ENCODE results near the gene NDUFA11. TPM values are rescaled to one million over a fixed set of nuclear protein-coding genes. Genes with fewer than 3 reads are reported as not detected.
A peak's percentile ranks its signal among the peaks of the same experiment; 100 is the strongest.

Gene NDUFA11
- total and polyA plus RNA-seq, 2 donors (not counting 1 experiment from before 2014, with no cell fraction given) = 115 to 276 TPM

- peaks cover 7% of the 10 kb centered on the region for H4K20me1 ChIP-seq (ENCODE audit: control insufficient read depth, insufficient read depth, low read length, poor library complexity, severe bottlenecking)
- Mint-ChIP-seq H3K9me3 (ENCODE audit: insufficient read depth) (no peaks in the 10 kb centered on the region), H3K4me1 (peaks cover 13% of the 10 kb centered on the region), H3K4me3 (no peak overlapping the region), H3K27ac (peak overlapping the region; percentile 55), H3K27me3 (no peaks in the 10 kb centered on the region)
- no peak overlapping the region for H3K9ac ChIP-seq (ENCODE audit: low read length)
- peaks cover 6% of the 10 kb centered on the region for H3K79me2 ChIP-seq (ENCODE audit: control insufficient read depth, insufficient read depth, low read length)
- H3K4me3 ChIP-seq (ENCODE audit: control extremely low read depth in 1 of 5, extremely low read depth in 1 of 5, insufficient read depth in 1 of 5, low read depth in 2 of 5, low read length in 4 of 5) = no peak overlapping the region
- H3K36me3 ChIP-seq (replicated peaks in 1 of 2; ENCODE audit: control extremely low read depth in 1 of 2, control insufficient read depth in 1 of 2, extremely low read depth in 1 of 2, insufficient read depth in 2 of 2, low read length in 1 of 2) = peaks cover 0 to 91% of the 10 kb centered on the region in 2 experiments
- no peaks in the 10 kb centered on the region for H3K9me3 ChIP-seq (ENCODE audit: control extremely low read depth in 1 of 3, control insufficient read depth in 2 of 3, insufficient read depth in 1 of 3, low read length in 2 of 3)
- H3K4me1 ChIP-seq (ENCODE audit: control insufficient read depth in 2 of 2, insufficient read depth in 2 of 2, low read length in 2 of 2) = peaks cover 0 to 16% of the 10 kb centered on the region in 2 donors
- H3K4me2 ChIP-seq (replicated peaks; ENCODE audit: low read depth, low read length, poor library complexity, severe bottlenecking) = no peak overlapping the region
- intact Hi-C loops (cut with micrococcal nuclease) = no loop called here
- peak; percentile 83 for ATAC-seq (ENCODE audit: low read depth)
- DNase-seq = peak; percentile 64
- 58% methylated on average over 8 of the region's 8 CpGs for WGBS (ENCODE audit: insufficient coverage)
- TF ChIP-seq EZH2 (IDR thresholded peaks at IDR 0.05; ENCODE audit: borderline replicate concordance, insufficient read depth, low read depth, low read length, poor library complexity, severe bottlenecking) = no peak
- TF ChIP-seq CTCF (IDR thresholded peaks at IDR 0.05) = no peak
- H3K27ac ChIP-seq (ENCODE audit: low read length in 2 of 2) = peak overlapping the region in 1 of 2 donors; percentile 17
- ChIA-PET CTCF (no interaction called here), POLR2A (no interaction called here)
- no peak overlapping the region for H2AFZ ChIP-seq (ENCODE audit: insufficient read depth, low read depth, low read length, poor library complexity, severe bottlenecking)
- no peaks in the 10 kb centered on the region for H3K27me3 ChIP-seq (replicated peaks in 1 of 4; ENCODE audit: control extremely low read depth in 1 of 4, control insufficient read depth in 3 of 4, insufficient read depth in 4 of 4, low read length in 3 of 4)
Measured at GRCh38 chr19:5927441-5927821, 23.8 kb upstream of the NDUFA11 start.

- Histone ChIP-seq H3K9ac (ENCODE audit: low read length) (no peak overlapping the region), H3K36me3 (replicated peaks in 1 of 2; ENCODE audit: control extremely low read depth in 1 of 2, control insufficient read depth in 1 of 2, extremely low read depth in 1 of 2, insufficient read depth in 2 of 2, low read length in 1 of 2) (peaks cover 0 to 93% of the 10 kb centered on the region in 2 experiments), H3K4me1 (ENCODE audit: control insufficient read depth in 2 of 2, insufficient read depth in 2 of 2, low read length in 2 of 2) (peaks cover 0 to 16% of the 10 kb centered on the region in 2 donors), H2AFZ (ENCODE audit: insufficient read depth, low read depth, low read length, poor library complexity, severe bottlenecking) (no peak overlapping the region), H3K27ac (ENCODE audit: low read length in 2 of 2) (no peak overlapping the region), H3K9me3 (ENCODE audit: control extremely low read depth in 1 of 3, control insufficient read depth in 2 of 3, insufficient read depth in 1 of 3, low read length in 2 of 3) (no peaks in the 10 kb centered on the region), H4K20me1 (ENCODE audit: control insufficient read depth, insufficient read depth, low read length, poor library complexity, severe bottlenecking) (peaks cover 5% of the 10 kb centered on the region), H3K4me3 (ENCODE audit: control extremely low read depth in 1 of 5, extremely low read depth in 1 of 5, insufficient read depth in 1 of 5, low read depth in 2 of 5, low read length in 4 of 5) (no peak overlapping the region), H3K4me2 (replicated peaks; ENCODE audit: low read depth, low read length, poor library complexity, severe bottlenecking) (no peak overlapping the region), H3K27me3 (replicated peaks in 1 of 4; ENCODE audit: control extremely low read depth in 1 of 4, control insufficient read depth in 3 of 4, insufficient read depth in 4 of 4, low read length in 3 of 4) (no peaks in the 10 kb centered on the region), H3K79me2 (ENCODE audit: control insufficient read depth, insufficient read depth, low read length) (peaks cover 2% of the 10 kb centered on the region)
- Mint-ChIP-seq H3K4me3 (no peak overlapping the region), H3K4me1 (peaks cover 13% of the 10 kb centered on the region), H3K9me3 (ENCODE audit: insufficient read depth) (no peaks in the 10 kb centered on the region), H3K27ac (peak overlapping the region; percentile 20), H3K27me3 (no peaks in the 10 kb centered on the region)
- WGBS (ENCODE audit: insufficient coverage) = 98% methylated on average over 9 of the region's 14 CpGs
- intact Hi-C loops (cut with micrococcal nuclease) = no loop called here
- ChIA-PET CTCF (no interaction called here), POLR2A (no interaction called here)
- ATAC-seq (ENCODE audit: low read depth) = no peak
- TF ChIP-seq CTCF (IDR thresholded peaks at IDR 0.05) (no peak), EZH2 (IDR thresholded peaks at IDR 0.05; ENCODE audit: borderline replicate concordance, insufficient read depth, low read depth, low read length, poor library complexity, severe bottlenecking) (no peak)
- DNase-seq = no peak
Measured at GRCh38 chr19:5926641-5927440, 23.3 kb upstream of the NDUFA11 start.

Measured in B cell (primary cell).